ENCODE measurements around the gene KIAA0825. TPM values are rescaled to one million over a fixed set of nuclear protein-coding genes. Genes with fewer than 3 reads are reported as not detected.

Gene KIAA0825
- total and polyA plus RNA-seq, 2 of the 8 experiments (the other 6 are each of a cell fraction or from before 2014, with no cell fraction given) = 0.60 to 1.0 TPM

DNA sequence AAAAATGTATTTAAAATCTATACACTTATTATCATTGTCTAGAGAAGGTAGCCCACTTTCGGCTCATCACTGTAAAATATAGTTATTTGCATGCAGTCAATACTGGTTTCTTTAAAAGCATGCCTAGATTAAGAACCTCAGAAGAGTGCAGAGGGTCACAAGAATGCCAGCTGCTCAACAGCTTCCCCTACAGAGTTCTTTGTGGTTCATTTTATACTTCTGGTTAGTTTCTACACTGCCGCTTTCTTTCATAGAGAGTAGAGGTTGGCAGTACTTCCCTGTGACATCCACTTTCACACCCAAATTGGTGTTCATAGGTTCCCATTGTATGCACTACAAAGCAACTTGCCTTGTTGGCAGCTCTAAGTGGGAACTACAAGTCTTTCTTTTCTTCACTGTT is 137.3 kb downstream of the KIAA0825 start (continued):
- TF ChIP-seq SIN3A (conservative IDR thresholded peaks at IDR 0.05 in 1 of 2, IDR thresholded peaks at IDR 0.05 in 1 of 2; ENCODE audit: low read depth in 1 of 2, low read length in 2 of 2) = no peak
